Measurements from ENCODE around the gene TWNK. TPM values are rescaled to one million over a fixed set of nuclear protein-coding genes. Genes with fewer than 3 reads are reported as not detected.
"Not testable (repeated sequence)": the region's sequence is repeated elsewhere in the genome, so short reads cannot be mapped to it uniquely, and the experiment has no call there.

Gene TWNK
- total RNA-seq, 1 experiment from 2014 or later, result 7.8 TPM

GRCh38 chr10:100972904-100973535 is 14.3 kb upstream of the TWNK start:
- no peak for DNase-seq (ENCODE audit: low read depth)

- DNase-seq (ENCODE audit: low read depth), result not testable (repeated sequence)
Observed at GRCh38 chr10:100975397-100975796, 11.9 kb upstream of the TWNK start.

GRCh38 chr10:100976906-100977305 is 10.4 kb upstream of the TWNK start:
- DNase-seq (ENCODE audit: low read depth), result no peak

GRCh38 chr10:100977436-100977835 is 9.9 kb upstream of the TWNK start:
- DNase-seq (ENCODE audit: low read depth), result no peak

- DNase-seq (ENCODE audit: low read depth), result no peak
Observed at GRCh38 chr10:100978121-100978900, 9.0 kb upstream of the TWNK start.

- DNase-seq (ENCODE audit: low read depth), result no peak
Observed at GRCh38 chr10:100978901-100979195, 8.5 kb upstream of the TWNK start.

- no peak for DNase-seq (ENCODE audit: low read depth)
Observed at GRCh38 chr10:100979791-100980272, 7.5 kb upstream of the TWNK start.

- no peak for DNase-seq (ENCODE audit: low read depth)
Observed at GRCh38 chr10:100980311-100980710, 7.0 kb upstream of the TWNK start.

GRCh38 chr10:100980711-100981110 is 6.6 kb upstream of the TWNK start:
- DNase-seq (ENCODE audit: low read depth), result no peak

GRCh38 chr10:100981178-100981772 is 6.1 kb upstream of the TWNK start:
- no peak for DNase-seq (ENCODE audit: low read depth)

- no peak for DNase-seq (ENCODE audit: low read depth)
Observed at GRCh38 chr10:100982916-100983830, 4.2 kb upstream of the TWNK start.

- DNase-seq (ENCODE audit: low read depth), result no peak
Observed at GRCh38 chr10:100983868-100984671, 3.3 kb upstream of the TWNK start.

GRCh38 chr10:100984672-100985177 is 2.6 kb upstream of the TWNK start:
- no peak for DNase-seq (ENCODE audit: low read depth)

- no peak for DNase-seq (ENCODE audit: low read depth)
Observed at GRCh38 chr10:100985336-100985735, 2.0 kb upstream of the TWNK start.

- DNase-seq (ENCODE audit: low read depth), result no peak
Observed at GRCh38 chr10:100986623-100986951, 756 bp upstream of the TWNK start.

GRCh38 chr10:100987685-100988049 is 324 bp downstream of the TWNK start:
- DNase-seq (ENCODE audit: low read depth), result no peak

- no peak for DNase-seq (ENCODE audit: low read depth)
Observed at GRCh38 chr10:100988166-100988565, 823 bp downstream of the TWNK start.

- no peak for DNase-seq (ENCODE audit: low read depth)
Observed at GRCh38 chr10:100989088-100989487, 1.7 kb downstream of the TWNK start.

GRCh38 chr10:100993986-100994708 is 6.8 kb downstream of the TWNK start:
- DNase-seq (ENCODE audit: low read depth), result peak; percentile 42

- no peak for DNase-seq (ENCODE audit: low read depth)
Observed at GRCh38 chr10:100995181-100995580, 7.8 kb downstream of the TWNK start.
